Activated CD4-positive, alpha-beta T cell treated with anti-CD3 and anti-CD28 coated beads, Interleukin-2, amount 10 ng/mL, durations not matched to agents 7 days and 5 days (primary cell): ENCODE data around the gene TTK. TPM values are rescaled to one million over a fixed set of nuclear protein-coding genes. Genes with fewer than 3 reads are reported as not detected.

Experiments used
- CTCF ChIA-PET: fragments of 350-600 bp; sonication (Branson Sonifier 250); formaldehyde crosslinking; loops from one replicate; lab custom pipeline; 2021; ENCODE audit warnings: antibody characterized with exemption; lab: Charles Lee
- POLR2A ChIA-PET: fragments of 350-600 bp; sonication (Branson Sonifier 250); formaldehyde crosslinking; loops from one replicate; lab custom pipeline; 2021; ENCODE audit warnings: antibody characterized with exemption; lab: Charles Lee
- DNase-seq: peaks from one replicate; pipeline ENCODE4 v3.0.0-alpha.2; 2020
- H3K27ac Mint-ChIP-seq: one replicate; pipeline ENCODE4 v1.8.0; 2021; ENCODE audit warnings: mild to moderate bottlenecking, moderate library complexity, mixed read lengths
- H3K27me3 Mint-ChIP-seq: one replicate; pipeline ENCODE4 v1.8.0; 2021; ENCODE audit warnings: mixed read lengths
- H3K36me3 Mint-ChIP-seq: one replicate; pipeline ENCODE4 v1.8.0; 2021; ENCODE audit warnings: low read depth, mixed read lengths
- H3K4me1 Mint-ChIP-seq: one replicate; pipeline ENCODE4 v1.8.0; 2021; ENCODE audit warnings: mixed read lengths
- H3K4me3 Mint-ChIP-seq: one replicate; pipeline ENCODE4 v1.8.0; 2021; ENCODE audit warnings: mild to moderate bottlenecking, moderate library complexity, mixed read lengths
- H3K9me3 Mint-ChIP-seq: one replicate; pipeline ENCODE4 v1.8.0; 2021; ENCODE audit warnings: mixed read lengths
- total RNA-seq, 2 experiments: library from RNA; stranded (reverse); gene quantifications; one replicate each; pipeline ENCODE4 v1.2.3, GENCODE V29; 2021

TTK gene
- total RNA-seq, 2 experiments from 2014 or later, result 40.7 to 52.5 TPM

DNA sequence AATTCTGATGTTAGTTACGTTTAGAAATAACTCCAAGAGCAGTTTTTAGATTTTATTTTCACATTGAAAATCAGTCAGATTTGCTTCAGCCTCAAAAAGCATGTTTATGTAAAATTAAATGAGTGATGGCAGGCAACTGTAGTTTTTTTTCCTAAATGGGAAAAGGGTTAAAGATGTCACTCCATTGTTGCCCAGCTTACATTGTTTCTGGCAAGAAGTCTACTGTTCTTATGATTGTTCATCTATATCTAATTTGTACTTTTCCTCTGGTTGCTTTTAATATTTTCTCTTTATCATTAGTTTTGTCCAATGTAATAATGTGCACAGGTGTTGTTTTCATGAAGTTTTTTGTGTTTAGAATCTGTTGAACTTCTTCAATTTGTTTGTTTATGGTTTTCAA, 6.7 kb upstream of the TTK start:
- H3K9me3 Mint-ChIP-seq, result peaks cover 2% of the 10 kb centered on the region
- H3K27ac Mint-ChIP-seq, result no peak overlapping the region
- H3K27me3 Mint-ChIP-seq, result peaks cover 17% of the 10 kb centered on the region
- H3K36me3 Mint-ChIP-seq, result no peaks in the 10 kb centered on the region
- DNase-seq, result no peak
- H3K4me3 Mint-ChIP-seq, result no peak overlapping the region
- ChIA-PET POLR2A (no interaction called here), CTCF (no interaction called here)
- H3K4me1 Mint-ChIP-seq, result peaks cover 1% of the 10 kb centered on the region

DNA sequence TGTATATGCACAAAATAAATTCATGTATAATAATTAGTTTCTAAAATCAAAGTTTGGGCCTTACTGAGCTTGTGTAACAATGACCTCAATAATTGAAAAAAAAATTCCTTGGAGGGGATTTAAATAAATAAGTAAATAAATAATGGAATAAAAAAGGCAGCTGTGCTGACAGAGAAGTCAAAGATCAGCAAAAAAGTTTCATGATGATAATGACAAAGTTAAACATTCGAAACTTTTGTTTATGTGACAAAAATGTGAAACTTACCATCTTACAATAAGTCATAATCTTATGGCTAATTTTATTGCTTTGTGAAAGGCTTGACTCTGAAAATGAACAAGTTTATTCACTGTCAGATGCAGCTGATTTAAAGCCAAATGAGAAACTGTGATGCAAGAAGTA, 3.1 kb upstream of the TTK start:
- CTCF ChIA-PET, result interaction anchor here (1.2 kb wide), 1 partner anchor 31 kb away, joined by 3 read pairs; no protein-coding TSS in a partner anchor
- POLR2A ChIA-PET, result no interaction called here

DNA sequence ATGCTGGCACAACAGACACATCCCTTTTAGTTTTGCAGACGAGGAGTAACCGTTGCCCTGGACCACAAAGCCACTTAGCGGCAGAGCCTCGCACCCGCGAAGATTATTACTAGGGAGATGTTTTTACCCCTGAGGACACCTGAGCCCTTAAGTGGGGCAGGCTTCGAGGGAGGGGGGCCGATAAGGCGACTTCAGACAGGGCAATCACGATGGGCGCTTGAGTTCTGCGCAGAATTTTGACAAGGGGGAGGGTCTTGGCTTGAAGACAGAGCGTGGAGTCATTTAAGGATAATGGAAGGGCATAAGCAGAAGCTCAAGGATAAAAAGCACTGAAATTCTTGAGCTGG, 650 bp upstream of the TTK start:
- H3K36me3 Mint-ChIP-seq, result peaks cover 27% of the 10 kb centered on the region
- peaks cover 2% of the 10 kb centered on the region for H3K27me3 Mint-ChIP-seq
- peak overlapping the region; percentile 96 for H3K27ac Mint-ChIP-seq
- peak overlapping the region; percentile 94 for H3K4me3 Mint-ChIP-seq
- CTCF ChIA-PET, result interaction anchor here (0.9 to 1.6 kb wide), 7 partner anchors 10 to 136 kb away, joined by 3 to 5 read pairs (median 3); partner anchors contain the start of gene ELOVL4
- H3K4me1 Mint-ChIP-seq, result peaks cover 41% of the 10 kb centered on the region
- H3K9me3 Mint-ChIP-seq, result no peaks in the 10 kb centered on the region
- peak; percentile 61 for DNase-seq
- POLR2A ChIA-PET, result no interaction called here

More for the DNA sequence above, 3.1 kb upstream of the TTK start:
- Mint-ChIP-seq H3K9me3 (peaks cover 2% of the 10 kb centered on the region), H3K36me3 (peaks cover 14% of the 10 kb centered on the region), H3K4me3 (no peak overlapping the region), H3K4me1 (peaks cover 29% of the 10 kb centered on the region), H3K27ac (no peak overlapping the region), H3K27me3 (peaks cover 15% of the 10 kb centered on the region)
- no peak for DNase-seq

DNA sequence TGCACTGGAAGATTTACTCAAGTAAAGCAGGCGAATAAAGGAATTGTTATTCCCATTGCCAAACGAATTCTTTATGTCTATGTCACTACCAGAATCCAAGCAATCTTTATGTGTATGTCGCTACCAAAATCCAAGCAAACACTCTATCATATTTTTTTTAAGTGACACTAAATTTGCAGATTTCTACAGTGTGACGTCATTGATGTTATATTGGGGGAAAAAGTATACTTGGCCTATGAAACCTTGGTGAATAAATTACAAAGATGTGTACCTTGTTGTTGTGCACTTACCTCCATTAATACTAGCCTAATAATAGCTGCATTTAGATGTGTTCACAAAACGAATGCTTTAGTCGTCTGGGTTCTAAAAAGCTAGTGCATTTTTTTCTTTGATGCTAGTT, 957 bp downstream of the TTK start:
- peak overlapping the region; percentile 94 for H3K4me3 Mint-ChIP-seq
- H3K9me3 Mint-ChIP-seq, result no peaks in the 10 kb centered on the region
- H3K4me1 Mint-ChIP-seq, result peaks cover 44% of the 10 kb centered on the region
- no peak for DNase-seq
- peak overlapping the region; percentile 96 for H3K27ac Mint-ChIP-seq
- H3K36me3 Mint-ChIP-seq, result peaks cover 38% of the 10 kb centered on the region
- ChIA-PET POLR2A (no interaction called here), CTCF (interaction anchor here (1.1 kb wide), 1 partner anchor 26 kb away, joined by 3 read pairs; no protein-coding TSS in a partner anchor)
- no peaks in the 10 kb centered on the region for H3K27me3 Mint-ChIP-seq

DNA sequence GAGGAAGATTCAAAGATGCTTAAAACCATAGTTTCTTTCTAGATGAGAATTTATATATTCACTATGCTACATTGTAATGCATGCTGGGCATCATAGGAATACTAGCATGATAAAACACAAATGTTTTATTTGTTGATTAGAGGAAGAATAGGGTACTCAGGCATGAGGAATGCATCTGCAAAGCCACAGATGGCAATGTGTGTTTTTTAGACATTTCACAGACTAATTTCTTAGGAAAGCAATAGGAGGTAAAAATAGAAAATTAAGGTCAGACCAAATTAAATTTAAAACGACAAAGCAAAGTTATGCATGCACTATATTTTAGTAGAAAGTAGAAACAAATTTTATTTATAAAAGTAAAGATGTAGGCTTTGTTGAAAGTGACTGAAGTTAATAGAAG, 2.1 kb downstream of the TTK start:
- DNase-seq, result no peak
- H3K27me3 Mint-ChIP-seq, result no peaks in the 10 kb centered on the region
- CTCF ChIA-PET, result no interaction called here
- H3K9me3 Mint-ChIP-seq, result no peaks in the 10 kb centered on the region
- H3K4me3 Mint-ChIP-seq, result no peak overlapping the region
- POLR2A ChIA-PET, result no interaction called here
- no peak overlapping the region for H3K27ac Mint-ChIP-seq
- H3K4me1 Mint-ChIP-seq, result peaks cover 44% of the 10 kb centered on the region
- peaks cover 48% of the 10 kb centered on the region for H3K36me3 Mint-ChIP-seq

DNA sequence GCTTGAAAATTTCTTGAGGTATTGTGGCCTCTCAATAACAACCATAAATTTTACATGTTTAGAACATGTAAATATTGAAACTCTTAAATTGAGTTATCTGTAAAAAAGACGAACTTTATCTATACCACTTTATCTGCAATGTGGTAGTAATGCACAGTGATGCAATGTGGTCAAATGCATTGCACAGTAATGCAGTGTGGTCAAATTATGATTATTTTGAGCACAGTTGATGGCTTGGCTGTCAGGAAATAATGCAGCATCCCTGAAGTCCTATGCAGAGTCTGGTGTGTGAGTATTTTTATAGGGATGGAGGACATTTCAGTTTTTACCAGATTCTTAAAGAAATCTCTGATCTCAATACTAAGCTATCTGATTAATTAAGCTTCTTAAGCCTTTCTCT, 5.1 kb downstream of the TTK start:
- CTCF ChIA-PET, result no interaction called here
- no peak overlapping the region for H3K27ac Mint-ChIP-seq
- peaks cover 32% of the 10 kb centered on the region for H3K4me1 Mint-ChIP-seq
- POLR2A ChIA-PET, result no interaction called here
- no peaks in the 10 kb centered on the region for H3K27me3 Mint-ChIP-seq
- no peak overlapping the region for H3K4me3 Mint-ChIP-seq
- DNase-seq, result no peak
- peaks cover 66% of the 10 kb centered on the region for H3K36me3 Mint-ChIP-seq
- no peaks in the 10 kb centered on the region for H3K9me3 Mint-ChIP-seq

DNA sequence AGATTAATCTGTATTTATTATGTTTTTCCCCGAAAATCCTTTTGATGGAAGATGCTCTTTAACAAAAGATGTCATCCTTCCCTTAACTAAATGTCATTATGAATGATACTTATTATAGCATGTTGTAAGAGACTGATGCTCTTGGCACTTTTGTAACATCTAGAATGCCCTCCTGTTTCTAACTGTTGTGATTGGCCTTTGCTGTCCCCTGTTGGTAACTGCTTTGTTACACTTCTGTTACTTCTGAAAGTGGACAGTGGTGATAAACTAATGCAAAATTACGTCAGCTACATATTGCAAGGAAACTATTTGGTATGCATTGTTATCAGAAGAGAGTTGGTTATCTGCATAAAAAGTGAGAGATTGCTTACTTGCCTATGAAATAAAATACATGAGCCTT, 5.8 kb downstream of the TTK start:
- ChIA-PET POLR2A (no interaction called here), CTCF (no interaction called here)
- Mint-ChIP-seq H3K4me3 (no peak overlapping the region), H3K4me1 (peaks cover 26% of the 10 kb centered on the region), H3K36me3 (peaks cover 69% of the 10 kb centered on the region), H3K27me3 (no peaks in the 10 kb centered on the region), H3K27ac (no peak overlapping the region), H3K9me3 (no peaks in the 10 kb centered on the region)
- DNase-seq, result no peak

DNA sequence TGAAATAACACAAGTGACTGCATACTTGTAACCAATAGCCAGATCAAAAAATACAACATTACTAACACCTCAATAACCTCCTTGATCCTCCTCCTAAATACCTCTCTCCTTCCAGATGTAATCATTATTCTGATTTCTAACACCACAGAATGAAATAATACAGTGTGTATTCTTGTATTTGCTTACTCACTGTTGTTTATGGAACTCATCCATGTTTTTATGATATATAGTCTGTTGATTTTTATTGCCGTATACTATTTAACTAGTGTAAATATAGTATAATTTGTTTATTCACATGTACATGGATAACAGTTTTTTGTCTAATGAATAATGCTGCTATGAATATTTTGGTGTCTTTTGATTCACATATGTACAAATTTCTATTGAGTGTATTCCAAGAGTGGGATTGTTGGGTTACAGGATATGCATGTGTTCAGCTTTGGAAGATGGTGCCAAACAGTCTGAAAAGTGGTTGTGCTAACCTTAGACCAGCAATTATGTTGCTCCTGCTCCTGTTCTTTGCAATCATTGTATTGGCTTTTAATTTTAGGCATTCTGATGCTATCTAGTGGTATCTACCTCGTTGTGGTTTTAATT, 11.5 kb downstream of the TTK start:
- H3K9me3 Mint-ChIP-seq, result no peaks in the 10 kb centered on the region
- no peak overlapping the region for H3K27ac Mint-ChIP-seq
- POLR2A ChIA-PET, result no interaction called here
- peaks cover 51% of the 10 kb centered on the region for H3K36me3 Mint-ChIP-seq
- CTCF ChIA-PET, result no interaction called here
- no peaks in the 10 kb centered on the region for H3K27me3 Mint-ChIP-seq
- DNase-seq, result no peak
- no peak overlapping the region for H3K4me3 Mint-ChIP-seq
- no peaks in the 10 kb centered on the region for H3K4me1 Mint-ChIP-seq

DNA sequence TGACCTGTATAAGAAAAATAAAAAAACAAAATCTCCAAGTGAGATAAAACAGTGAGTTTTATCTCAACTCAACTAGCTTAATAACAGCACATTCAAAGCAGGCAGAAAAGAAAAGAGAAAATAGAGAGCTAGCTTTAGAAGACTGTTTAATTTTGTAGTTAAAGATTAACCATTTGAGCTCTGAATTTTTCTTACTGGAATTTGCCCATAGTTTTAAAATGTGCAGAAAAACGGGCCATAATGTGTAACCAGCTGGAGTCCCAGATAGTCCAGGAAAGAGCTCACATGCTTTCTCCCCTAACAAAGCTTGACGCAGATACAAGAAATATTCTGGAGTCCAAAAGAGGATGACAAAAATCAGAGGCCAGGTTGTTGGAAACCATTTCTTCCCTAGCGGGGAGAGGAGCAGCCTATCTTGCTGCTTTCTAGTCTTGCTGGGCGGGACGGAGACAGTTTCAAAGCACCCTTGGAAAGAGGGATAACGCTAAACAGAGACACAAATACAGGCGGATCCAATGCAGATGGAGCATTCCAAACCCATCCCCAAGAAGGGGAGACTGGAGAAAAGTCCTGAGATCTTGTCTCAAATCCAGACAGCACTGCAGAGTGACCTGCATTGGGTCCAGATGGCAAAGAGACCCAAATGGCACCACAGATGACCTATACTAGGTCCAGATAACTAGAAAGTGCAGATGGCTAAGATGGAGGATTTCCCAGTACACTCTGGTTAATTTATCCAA, 16.1 kb downstream of the TTK start:
- H3K4me1 Mint-ChIP-seq, result no peaks in the 10 kb centered on the region
- H3K36me3 Mint-ChIP-seq, result peaks cover 41% of the 10 kb centered on the region
- no peak overlapping the region for H3K27ac Mint-ChIP-seq
- H3K9me3 Mint-ChIP-seq, result no peaks in the 10 kb centered on the region
- no peak for DNase-seq
- CTCF ChIA-PET, result interaction anchor here (0.7 to 1.2 kb wide), 3 partner anchors 13 to 71 kb away, joined by 3 to 4 read pairs (median 3); no protein-coding TSS in a partner anchor
- POLR2A ChIA-PET, result no interaction called here
- H3K27me3 Mint-ChIP-seq, result no peaks in the 10 kb centered on the region
- H3K4me3 Mint-ChIP-seq, result no peak overlapping the region

DNA sequence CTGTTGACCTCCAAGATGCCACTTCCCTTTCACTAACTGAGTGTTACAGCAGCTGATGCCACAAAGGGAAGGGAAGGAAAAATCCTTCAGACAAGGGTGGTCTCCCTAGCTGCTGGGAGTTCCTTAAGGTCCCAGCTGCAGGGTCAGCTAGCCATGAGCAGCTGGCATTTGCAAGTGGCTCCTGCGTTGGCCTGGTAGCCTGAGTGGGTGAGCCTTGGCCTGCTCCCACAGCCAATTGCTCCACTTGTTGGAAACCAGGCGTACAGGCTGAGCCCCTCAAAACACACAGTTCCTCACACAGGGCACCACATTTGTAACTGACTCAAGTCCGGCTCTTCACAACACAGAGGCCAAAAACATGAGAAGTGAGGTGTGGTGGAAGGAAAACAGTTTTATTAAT, 16.7 kb downstream of the TTK start:
- H3K9me3 Mint-ChIP-seq, result no peaks in the 10 kb centered on the region
- ChIA-PET POLR2A (no interaction called here), CTCF (interaction anchor here (0.6 kb wide), 1 partner anchor 10 kb away, joined by 3 read pairs; no protein-coding TSS in a partner anchor)
- H3K4me1 Mint-ChIP-seq, result no peaks in the 10 kb centered on the region
- peaks cover 41% of the 10 kb centered on the region for H3K36me3 Mint-ChIP-seq
- H3K27ac Mint-ChIP-seq, result no peak overlapping the region
- no peak for DNase-seq
- no peaks in the 10 kb centered on the region for H3K27me3 Mint-ChIP-seq
- H3K4me3 Mint-ChIP-seq, result no peak overlapping the region

DNA sequence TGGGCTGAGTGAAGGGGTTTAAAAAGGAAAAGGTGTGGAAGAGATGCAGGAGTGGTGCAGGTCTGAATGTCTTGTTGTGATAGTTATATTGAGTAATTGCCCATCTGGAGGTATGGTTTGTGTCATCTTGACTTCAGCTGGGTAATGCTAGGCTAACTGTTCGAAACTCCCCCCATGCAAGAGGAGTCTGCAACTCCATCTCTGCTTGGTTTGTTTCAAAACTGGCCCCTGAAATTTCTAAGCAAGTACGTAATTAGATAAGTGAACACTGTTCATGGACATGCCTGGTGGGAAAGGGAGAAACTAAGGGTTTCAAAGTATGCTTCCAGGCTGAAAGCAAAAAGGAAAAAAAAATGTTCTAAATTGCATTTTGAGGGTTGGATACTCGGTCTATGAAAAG, 17.1 kb downstream of the TTK start:
- ChIA-PET CTCF (interaction anchor here (0.6 kb wide), 1 partner anchor 10 kb away, joined by 3 read pairs; no protein-coding TSS in a partner anchor), POLR2A (no interaction called here)
- Mint-ChIP-seq H3K4me3 (no peak overlapping the region), H3K9me3 (no peaks in the 10 kb centered on the region), H3K27me3 (no peaks in the 10 kb centered on the region), H3K4me1 (no peaks in the 10 kb centered on the region), H3K36me3 (peaks cover 41% of the 10 kb centered on the region), H3K27ac (no peak overlapping the region)
- DNase-seq, result no peak

DNA sequence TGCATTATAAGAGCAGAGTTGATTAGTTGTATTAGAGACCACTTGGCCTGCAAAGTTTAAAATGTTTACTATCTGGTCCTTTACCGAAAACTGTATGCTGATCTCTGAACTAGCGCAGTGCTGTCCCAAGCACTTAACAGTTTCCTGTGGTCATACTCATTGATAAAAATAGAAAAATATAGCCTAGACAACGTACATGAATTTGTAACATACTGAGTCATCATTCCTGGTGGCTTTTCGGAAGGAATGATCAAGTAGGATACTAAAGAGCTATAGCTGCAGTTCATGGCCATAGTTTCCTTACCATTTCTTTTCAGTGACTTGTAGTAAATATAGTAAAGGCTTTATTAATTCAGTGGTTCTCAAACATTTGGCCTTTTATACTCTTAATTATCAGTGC, 18.4 kb downstream of the TTK start:
- no peak overlapping the region for H3K4me3 Mint-ChIP-seq
- DNase-seq, result no peak
- H3K4me1 Mint-ChIP-seq, result no peaks in the 10 kb centered on the region
- CTCF ChIA-PET, result no interaction called here
- no peaks in the 10 kb centered on the region for H3K9me3 Mint-ChIP-seq
- H3K27ac Mint-ChIP-seq, result no peak overlapping the region
- H3K27me3 Mint-ChIP-seq, result no peaks in the 10 kb centered on the region
- POLR2A ChIA-PET, result no interaction called here
- H3K36me3 Mint-ChIP-seq, result peaks cover 39% of the 10 kb centered on the region

DNA sequence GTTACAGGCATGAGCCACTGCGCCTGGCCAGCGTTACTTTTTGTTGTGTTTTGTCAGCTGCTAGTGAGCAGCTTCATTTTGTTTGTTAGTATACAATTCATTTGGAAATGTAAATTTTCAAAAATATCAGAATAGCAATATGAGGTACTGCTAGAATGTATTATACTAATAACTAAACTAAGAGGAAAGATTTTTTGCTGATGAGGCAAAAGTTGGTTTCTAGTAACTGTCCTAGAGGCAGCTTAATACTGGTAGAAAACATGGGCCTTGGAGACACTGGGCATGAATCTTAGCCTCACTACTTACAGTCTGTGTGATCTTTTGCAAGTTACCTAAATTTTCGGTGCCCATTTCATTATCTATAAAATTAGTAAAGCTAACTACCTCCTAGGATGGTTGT, 24.1 kb downstream of the TTK start:
- Mint-ChIP-seq H3K27me3 (no peaks in the 10 kb centered on the region), H3K9me3 (no peaks in the 10 kb centered on the region), H3K27ac (no peak overlapping the region), H3K4me1 (no peaks in the 10 kb centered on the region), H3K4me3 (no peak overlapping the region), H3K36me3 (peaks cover 57% of the 10 kb centered on the region)
- POLR2A ChIA-PET, result interaction anchor here (0.6 kb wide), 1 partner anchor 10 kb away, joined by 5 read pairs; no protein-coding TSS in a partner anchor
- DNase-seq, result no peak
- CTCF ChIA-PET, result interaction anchor here (1.1 kb wide), 1 partner anchor 11 kb away, joined by 3 read pairs; no protein-coding TSS in a partner anchor
